HG03095 (cell line): ENCODE results near the gene SNX27.
"Not testable (repeated sequence)": the region's sequence is repeated elsewhere in the genome, so short reads cannot be mapped to it uniquely, and the experiment has no call there.

Experiments used
- ATAC-seq: cut with Tn5 transposase; IDR thresholded peaks from one replicate; pipeline ENCODE4 v1.9.1; 2021; ENCODE audit warnings: moderate library complexity; ENCODE audit not compliant: unreplicated experiment

Gene SNX27

DNA sequence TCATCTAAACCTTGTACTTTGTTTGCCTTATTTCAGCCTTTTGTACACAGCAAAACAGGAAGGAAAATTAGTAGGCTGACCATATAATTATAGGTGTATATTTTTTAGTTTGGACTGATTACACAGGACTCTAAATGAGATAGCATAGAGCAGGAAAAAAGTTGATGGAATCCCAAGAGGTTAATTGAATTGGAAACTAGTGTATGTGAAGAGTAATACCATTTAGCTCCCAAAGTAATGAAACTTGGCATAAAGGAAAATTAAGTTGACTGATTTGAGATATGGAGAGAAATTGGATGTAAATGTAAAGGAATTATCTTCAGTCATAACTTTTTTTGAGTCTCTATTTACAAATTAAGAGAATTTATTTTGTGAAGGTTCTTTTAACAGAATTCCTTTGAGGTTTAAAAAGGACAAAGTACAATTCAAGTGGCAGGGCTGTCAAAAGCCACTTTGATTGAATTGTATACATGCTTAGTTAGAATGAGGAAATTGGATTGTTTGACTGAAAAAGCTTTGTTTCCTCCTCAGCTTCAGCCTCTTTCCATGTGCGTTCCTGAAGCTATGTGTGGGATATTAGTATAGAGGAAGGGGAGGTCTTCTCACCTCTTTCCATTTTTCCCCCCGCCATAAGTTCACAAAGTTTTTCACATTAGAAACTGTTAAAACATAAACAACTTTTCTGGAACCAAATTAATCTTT lies 26.4 kb downstream of the SNX27 start:
- ATAC-seq, result no peak

DNA sequence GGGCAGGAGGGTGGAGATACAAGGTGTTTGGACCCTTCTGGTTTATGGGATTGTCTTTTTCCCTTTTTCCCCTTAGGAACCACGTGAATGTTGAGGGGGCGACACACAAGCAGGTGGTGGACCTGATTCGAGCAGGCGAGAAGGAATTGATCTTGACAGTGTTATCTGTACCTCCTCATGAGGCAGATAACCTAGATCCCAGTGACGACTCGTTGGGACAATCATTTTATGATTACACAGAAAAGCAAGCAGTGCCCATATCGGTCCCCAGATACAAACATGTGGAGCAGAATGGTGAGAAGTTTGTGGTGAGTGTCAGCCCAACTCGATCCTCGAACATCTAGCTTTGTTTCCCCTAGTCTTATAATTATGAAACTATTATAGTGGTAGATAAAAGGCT lies 27.0 kb downstream of the SNX27 start:
- ATAC-seq, result no peak

DNA sequence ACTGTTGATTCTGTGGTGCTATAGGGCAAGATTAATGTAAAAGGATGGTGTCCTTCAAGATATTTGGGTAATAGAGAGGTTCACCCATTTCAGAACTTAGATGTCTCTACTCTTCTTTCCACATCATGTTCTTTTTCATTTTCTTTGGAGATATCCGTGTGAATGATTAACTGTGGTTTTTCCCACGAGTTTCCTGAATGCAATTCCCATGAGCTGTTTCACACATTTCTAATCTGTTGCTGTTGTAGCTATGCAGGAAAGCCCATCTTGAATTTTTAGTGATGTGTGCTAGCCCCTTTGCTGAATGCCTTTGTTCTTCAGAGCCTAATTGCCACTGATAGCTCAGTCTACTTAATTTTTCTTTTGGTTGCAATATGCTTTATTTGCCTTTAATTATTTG lies 27.6 kb downstream of the SNX27 start:
- no peak for ATAC-seq

GRCh38 chr1:151641229-151641628 lies 29.4 kb downstream of the SNX27 start:
- no peak for ATAC-seq

GRCh38 chr1:151643085-151643484 lies 31.2 kb downstream of the SNX27 start:
- not testable (repeated sequence) for ATAC-seq

GRCh38 chr1:151644001-151644400 lies 32.2 kb downstream of the SNX27 start:
- no peak for ATAC-seq

GRCh38 chr1:151653397-151653796 lies 41.5 kb downstream of the SNX27 start:
- no peak for ATAC-seq

DNA sequence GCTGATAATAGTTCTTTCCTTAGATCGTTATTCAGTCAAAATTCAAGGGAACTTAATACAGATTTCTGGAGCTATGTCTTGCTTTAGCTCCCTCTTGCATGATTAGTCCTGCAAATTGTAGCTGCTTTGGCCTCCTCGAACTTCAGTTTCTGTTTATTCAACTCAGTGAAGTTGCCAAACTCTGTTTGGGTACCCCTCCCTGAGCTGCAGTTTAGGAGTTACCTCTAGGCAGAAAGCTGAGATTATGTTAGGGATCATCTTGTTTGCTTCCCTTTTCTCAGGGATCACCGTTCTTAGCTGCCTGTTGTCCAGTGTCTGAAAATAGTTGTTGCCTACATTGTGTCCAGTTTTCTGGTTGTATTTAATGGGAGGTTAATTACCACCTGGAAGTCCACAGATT lies 43.5 kb downstream of the SNX27 start:
- no peak for ATAC-seq

DNA sequence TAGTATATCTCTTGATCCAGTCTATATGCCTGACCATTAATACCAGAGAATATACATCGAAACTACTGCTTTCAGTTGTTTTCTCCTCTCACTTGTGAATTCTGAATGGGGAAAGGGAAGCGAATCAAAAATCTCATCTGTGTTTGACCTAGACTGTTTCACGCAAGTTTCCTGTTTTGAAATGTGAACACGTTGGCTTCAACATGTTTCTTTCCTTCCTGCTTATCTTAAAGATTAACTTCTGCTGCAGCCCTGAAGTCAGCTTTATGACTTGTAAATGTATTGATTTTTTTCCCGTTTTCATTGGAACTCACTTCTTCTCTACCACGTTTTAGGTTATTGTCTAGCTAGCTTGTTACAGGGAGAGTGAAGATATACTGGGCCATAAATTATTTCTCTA lies 49.9 kb downstream of the SNX27 start:
- ATAC-seq, result no peak

DNA sequence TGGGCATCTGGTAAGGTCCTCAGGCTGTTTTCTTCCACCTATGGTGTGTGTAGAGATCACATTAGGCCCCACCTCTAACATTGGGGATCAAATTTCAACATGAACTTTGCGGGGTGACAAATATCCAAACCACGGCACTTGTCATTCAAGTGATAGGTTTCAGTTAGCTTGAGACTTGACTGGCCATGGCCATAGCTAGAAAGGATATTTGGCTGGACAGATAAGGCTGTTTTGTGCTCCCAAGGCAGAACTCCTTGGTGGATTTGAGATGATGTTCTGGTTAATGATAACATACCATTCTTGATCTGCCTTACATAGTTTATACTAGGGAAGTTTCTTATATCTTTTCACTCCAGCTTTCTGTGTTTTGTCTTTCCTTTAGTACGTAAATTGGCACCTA lies 56.2 kb downstream of the SNX27 start:
- no peak for ATAC-seq

GRCh38 chr1:151670036-151670675 lies 58.3 kb downstream of the SNX27 start:
- ATAC-seq, result not testable (repeated sequence)

GRCh38 chr1:151673407-151673806 lies 61.6 kb downstream of the SNX27 start:
- no peak for ATAC-seq

DNA sequence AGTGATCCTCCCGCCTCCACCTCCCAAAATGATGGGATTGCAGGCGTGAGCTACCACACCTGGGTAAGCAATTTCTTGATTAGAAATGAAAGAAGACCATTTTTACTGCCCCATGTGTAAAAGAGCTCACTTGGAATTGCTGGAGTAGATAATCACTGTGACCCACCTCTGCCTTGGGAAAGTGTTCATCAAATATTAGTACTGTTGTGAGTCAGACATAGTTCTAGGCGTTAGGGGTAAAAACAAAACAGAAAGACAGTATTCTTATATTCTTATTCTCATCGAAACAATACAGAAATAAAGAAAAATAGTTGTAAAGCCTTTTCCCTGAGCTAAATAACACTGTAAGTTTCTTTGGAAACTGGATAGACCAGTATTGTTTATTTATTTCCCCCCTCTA lies 68.5 kb downstream of the SNX27 start:
- ATAC-seq, result no peak

GRCh38 chr1:151680826-151681225 lies 69.0 kb downstream of the SNX27 start:
- ATAC-seq, result no peak

- ATAC-seq, result no peak
Measured at GRCh38 chr1:151681923-151682322, 70.1 kb downstream of the SNX27 start.

DNA sequence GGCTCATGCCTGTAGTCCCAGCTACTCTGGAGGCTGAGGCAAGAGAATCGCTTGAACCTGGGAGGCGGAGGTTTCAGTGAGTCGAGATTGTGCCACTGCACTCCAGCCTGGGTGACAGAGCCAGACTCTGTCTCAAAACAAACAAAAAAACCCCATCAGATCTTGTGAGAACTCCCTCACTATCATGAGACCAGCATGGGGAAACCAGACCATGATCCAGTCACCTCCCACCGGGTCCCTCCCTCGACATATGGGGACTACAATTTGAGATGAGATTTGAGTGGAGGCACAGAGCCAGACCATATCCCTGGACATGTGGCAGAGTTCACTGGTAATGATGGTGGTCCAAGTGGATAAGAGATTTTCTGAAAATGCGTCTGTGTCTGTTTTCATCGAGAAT lies 71.1 kb downstream of the SNX27 start:
- ATAC-seq, result not testable (repeated sequence)

DNA sequence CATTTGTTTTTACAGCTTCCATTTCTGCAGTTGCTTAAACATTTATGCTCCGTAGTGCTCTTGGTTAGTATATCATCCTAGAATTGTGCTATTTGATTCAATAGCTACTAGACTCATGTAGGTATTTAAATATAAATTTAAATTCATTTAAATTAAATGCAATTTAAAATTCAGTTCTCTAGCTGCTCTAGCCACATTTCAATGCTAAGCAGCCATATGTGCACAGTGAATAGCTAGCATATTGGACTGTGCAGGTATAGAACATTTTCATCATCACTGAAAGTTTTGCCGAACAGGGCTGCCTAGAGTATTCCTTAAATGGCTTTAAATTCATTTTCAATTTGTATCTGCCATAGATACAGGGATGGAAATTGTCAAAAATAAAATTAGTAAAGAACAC lies 72.3 kb downstream of the SNX27 start:
- ATAC-seq, result no peak

DNA sequence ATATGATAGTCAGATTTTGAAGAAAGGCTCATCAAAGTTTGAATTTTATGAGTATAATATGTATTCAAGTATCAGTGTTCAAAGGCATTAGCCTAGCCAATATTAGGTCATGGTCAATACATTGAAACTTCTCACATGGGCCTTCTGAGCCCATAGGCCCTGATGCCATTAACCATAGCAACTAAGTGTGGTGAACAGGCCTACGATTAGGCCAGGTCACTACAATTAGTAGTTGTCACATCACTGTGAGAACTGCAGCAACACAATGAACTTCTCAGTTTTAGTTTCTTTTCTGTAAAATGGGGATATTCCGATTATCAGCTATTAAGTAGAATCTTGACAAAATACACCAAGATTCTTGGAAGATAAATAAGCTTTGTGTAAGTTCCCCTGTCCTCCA lies 74.7 kb downstream of the SNX27 start:
- no peak for ATAC-seq

- no peak for ATAC-seq
Measured at GRCh38 chr1:151689494-151689893, 77.6 kb downstream of the SNX27 start.

GRCh38 chr1:151692226-151692625 lies 80.4 kb downstream of the SNX27 start:
- ATAC-seq, result no peak

DNA sequence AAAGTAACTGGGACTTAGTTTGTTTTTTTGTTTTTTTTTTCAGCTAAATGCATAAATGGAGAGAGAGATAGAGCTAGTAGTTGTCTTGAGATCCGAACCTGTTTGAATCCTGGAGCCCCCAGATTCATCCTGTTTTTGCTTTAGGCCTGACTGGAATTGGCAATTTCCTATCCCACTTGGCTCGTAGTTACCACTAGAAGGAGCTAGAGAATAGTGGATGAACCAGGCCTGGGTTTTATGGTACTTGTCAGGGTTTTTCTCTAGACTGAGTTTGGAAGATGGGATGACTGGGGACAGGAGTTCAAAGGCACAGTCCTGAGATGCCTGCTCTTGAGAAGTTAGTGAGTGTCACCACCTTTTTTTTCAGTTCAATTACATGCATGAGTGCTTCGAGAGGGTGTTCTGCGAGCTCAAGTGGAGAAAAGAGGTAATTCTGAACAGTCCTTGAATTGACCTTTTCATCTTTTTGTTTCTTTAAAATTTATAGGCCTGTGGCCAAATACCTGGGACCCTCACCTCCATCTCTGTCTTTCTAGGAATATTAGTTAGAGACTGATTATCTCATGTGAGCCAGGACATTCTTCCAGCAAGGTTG lies 81.3 kb downstream of the SNX27 start:
- ATAC-seq, result no peak

- no peak for ATAC-seq
Measured at GRCh38 chr1:151701515-151701914, 89.7 kb downstream of the SNX27 start.
